Endothelial cell of umbilical vein (primary cell): ENCODE measurements around the gene LCE3D. TPM values are rescaled to one million over a fixed set of nuclear protein-coding genes. Genes with fewer than 3 reads are reported as not detected.

Experiments
- polyA plus RNA-seq, 4 experiments: library from polyadenylated mRNA; depleted of rRNA in 3 of 4; stranded (reverse) in 3 of 4; unstranded in 1 of 4; fragments of >200 nt; gene quantifications; 2 replicates each; pipeline versions ENCODE4 v1.2.1 to v1.2.3, GENCODE V29; 2011 to 2012; ENCODE audit warnings: missing spikeins in 1 of 4
- small RNA-seq: library from RNA; depleted of rRNA; stranded (forward); fragments of <200 nt; gene quantifications from one replicate; pipeline ENCODE3, GENCODE V24; 2012; ENCODE audit warnings: low replicate concordance, low read depth; ENCODE audit not compliant: insufficient read depth, insufficient read length
- total RNA-seq: library from RNA; stranded (reverse); gene quantifications from 2 replicates; pipeline ENCODE4 v1.2.3, GENCODE V29; 2021

Gene LCE3D
- total and polyA plus RNA-seq, 2 donors (not counting 3 experiments of a cell fraction or from before 2014, with no cell fraction given), result not detected

Small RNA genes within 50 kb of the gene (small RNA-seq; reads per million reads assigned to genes)
- not detected for gene LCE3A
- gene LCE3B, result not detected

Other genes with a start within 250 kb of the LCE3D start
- not detected in 2 replicates for gene FLG2, start 220.5 kb downstream of the LCE3D start, total RNA-seq
- not detected in 2 replicates for gene FLG2, start 220.5 kb downstream of the LCE3D start, polyA plus RNA-seq
- gene CRNN, start 166.3 kb downstream of the LCE3D start, total RNA-seq, result not detected in 2 replicates
- not detected in 2 replicates for gene CRNN, start 166.3 kb downstream of the LCE3D start, polyA plus RNA-seq
- not detected in 2 replicates for gene LCE5A, start 69.7 kb downstream of the LCE3D start, total RNA-seq
- gene LCE5A, start 69.7 kb downstream of the LCE3D start, polyA plus RNA-seq, result not detected in 2 replicates
- gene CRCT1, start 66.0 kb downstream of the LCE3D start, total RNA-seq, result not detected in 2 replicates
- not detected in 2 replicates for gene CRCT1, start 66.0 kb downstream of the LCE3D start, polyA plus RNA-seq
- not detected in 2 replicates for gene LCE3E, start 13.7 kb downstream of the LCE3D start, total RNA-seq
- not detected in 2 replicates for gene LCE3E, start 13.7 kb downstream of the LCE3D start, polyA plus RNA-seq
- gene LCE3C, start 19.7 kb upstream of the LCE3D start, total RNA-seq, result not detected in 2 replicates
- gene LCE3C, start 19.7 kb upstream of the LCE3D start, polyA plus RNA-seq, result not detected in 2 replicates
- not detected in 2 replicates for gene LCE3B, start 33.3 kb upstream of the LCE3D start, total RNA-seq
- gene LCE3B, start 33.3 kb upstream of the LCE3D start, polyA plus RNA-seq, result not detected in 2 replicates
- gene LCE3A, start 42.6 kb upstream of the LCE3D start, total RNA-seq, result not detected in 2 replicates
- not detected in 2 replicates for gene LCE3A, start 42.6 kb upstream of the LCE3D start, polyA plus RNA-seq
- not detected in 2 replicates for gene LCE2D, start 82.9 kb upstream of the LCE3D start, total RNA-seq
- not detected in 2 replicates for gene LCE2D, start 82.9 kb upstream of the LCE3D start, polyA plus RNA-seq
- not detected in 2 replicates for gene LCE2C, start 94.8 kb upstream of the LCE3D start, total RNA-seq
- gene LCE2C, start 94.8 kb upstream of the LCE3D start, polyA plus RNA-seq, result not detected in 2 replicates
- not detected in 2 replicates for gene LCE2B, start 105.6 kb upstream of the LCE3D start, total RNA-seq
- gene LCE2B, start 105.6 kb upstream of the LCE3D start, polyA plus RNA-seq, result not detected in 2 replicates
- gene LCE2A, start 117.8 kb upstream of the LCE3D start, total RNA-seq, result not detected in 2 replicates
- not detected in 2 replicates for gene LCE2A, start 117.8 kb upstream of the LCE3D start, polyA plus RNA-seq
- gene LCE4A, start 127.6 kb upstream of the LCE3D start, total RNA-seq, result not detected in 2 replicates
- gene LCE4A, start 127.6 kb upstream of the LCE3D start, polyA plus RNA-seq, result not detected in 2 replicates
- gene KPRP, start 177.5 kb upstream of the LCE3D start, total RNA-seq, result not detected in 2 replicates
- not detected in 2 replicates for gene KPRP, start 177.5 kb upstream of the LCE3D start, polyA plus RNA-seq
- gene LCE1F, start 194.6 kb upstream of the LCE3D start, total RNA-seq, result not detected in 2 replicates
- not detected in 2 replicates for gene LCE1F, start 194.6 kb upstream of the LCE3D start, polyA plus RNA-seq
- gene LCE1E, start 205.7 kb upstream of the LCE3D start, total RNA-seq, result not detected in 2 replicates
- gene LCE1E, start 205.7 kb upstream of the LCE3D start, polyA plus RNA-seq, result not detected in 2 replicates
- not detected in 2 replicates for gene LCE1D, start 216.2 kb upstream of the LCE3D start, total RNA-seq
- gene LCE1D, start 216.2 kb upstream of the LCE3D start, polyA plus RNA-seq, result not detected in 2 replicates
- gene LCE1C, start 226.1 kb upstream of the LCE3D start, total RNA-seq, result not detected in 2 replicates
- gene LCE1C, start 226.1 kb upstream of the LCE3D start, polyA plus RNA-seq, result not detected in 2 replicates
- not detected in 2 replicates for gene LCE1B, start 231.5 kb upstream of the LCE3D start, total RNA-seq
- not detected in 2 replicates for gene LCE1B, start 231.5 kb upstream of the LCE3D start, polyA plus RNA-seq
- gene LCE1A, start 247.0 kb upstream of the LCE3D start, total RNA-seq, result not detected in 2 replicates
- gene LCE1A, start 247.0 kb upstream of the LCE3D start, polyA plus RNA-seq, result not detected in 2 replicates